Measurements from ENCODE around the gene RADIL.

GRCh38 chr7:4840079-4840501 is 43.4 kb downstream of the RADIL start:
- TF ChIP-seq CTCF (IDR thresholded peaks at IDR 0.05) (no peak), POLR2A (IDR thresholded peaks at IDR 0.05) (no peak)

Data from lower leg skin (tissue), 3 donors.